B cell (primary cell): ENCODE measurements around the gene C5orf34. TPM values are rescaled to one million over a fixed set of nuclear protein-coding genes. Genes with fewer than 3 reads are reported as not detected.
A peak's percentile ranks its signal among the peaks of the same experiment; 100 is the strongest.
"Not testable (repeated sequence)": the region's sequence is repeated elsewhere in the genome, so short reads cannot be mapped to it uniquely, and the experiment has no call there.

ENCODE experiments used
- ATAC-seq: fragments of 200-7000 bp; cut with Tn5 transposase; one replicate; pipeline ENCODE4 v1.10.0; 2021; ENCODE audit warnings: low read depth, mild to moderate bottlenecking, moderate number of reproducible peaks, moderate library complexity
- CTCF ChIA-PET: fragments of 350-600 bp; sonication (Branson Sonifier 250); formaldehyde crosslinking; loops from one replicate; lab custom pipeline; 2021; ENCODE audit warnings: antibody characterized with exemption, inconsistent platforms; lab: Charles Lee
- POLR2A ChIA-PET: fragments of 350-600 bp; sonication (Branson Sonifier 250); formaldehyde crosslinking; loops from one replicate; lab custom pipeline; 2021; ENCODE audit warnings: antibody characterized with exemption; lab: Charles Lee
- DNase-seq: peaks from one replicate; pipeline ENCODE4 v3.0.0; 2013
- H2AFZ ChIP-seq: 2 replicates; pipeline ENCODE4 v1.6.1; 2012; ENCODE audit warnings: mild to moderate bottlenecking, low read depth, low read length; ENCODE audit not compliant: insufficient read depth, poor library complexity, severe bottlenecking
- H3K27ac ChIP-seq, 2 donors: 1 replicate in 1 of 2; 2 replicates in 1 of 2; pipeline ENCODE4 v1.5.1; 2012 to 2013; ENCODE audit warnings: low read length in 2 of 2, mild to moderate bottlenecking in 2 of 2, moderate library complexity in 1 of 2
- H3K27me3 ChIP-seq, 4 experiments: fragments of 200-600 bp in 1 of 4; sonication (generic) in 1 of 4; replicated peaks in 1 of 4; 1 replicate in 2 of 4; 2 replicates in 2 of 4; pipeline versions ENCODE4 v1.6.1 to v1.7.0; 2013 to 2016; ENCODE audit warnings: low read length in 3 of 4, mild to moderate bottlenecking in 2 of 4, mixed read lengths in 1 of 4, moderate library complexity in 1 of 4; ENCODE audit not compliant: insufficient read depth in 4 of 4, control insufficient read depth in 3 of 4; ENCODE audit errors: control extremely low read depth in 1 of 4
- H3K36me3 ChIP-seq, 2 experiments: replicated peaks in 1 of 2; 1 replicate in 1 of 2; 2 replicates in 1 of 2; pipeline versions ENCODE4 v1.6.1 to v1.7.1; 2013; ENCODE audit warnings: low read length in 1 of 2; ENCODE audit not compliant: insufficient read depth in 2 of 2, control insufficient read depth in 1 of 2; ENCODE audit errors: control extremely low read depth in 1 of 2, extremely low read depth in 1 of 2
- H3K4me1 ChIP-seq, 2 donors: fragments of 200-600 bp in 1 of 2; sonication (generic) in 1 of 2; 1 replicate in 1 of 2; 2 replicates in 1 of 2; pipeline versions ENCODE4 v1.5.1 to v1.6.1; 2013 to 2017; ENCODE audit warnings: low read length in 2 of 2; ENCODE audit not compliant: control insufficient read depth in 2 of 2, insufficient read depth in 2 of 2
- H3K4me2 ChIP-seq: replicated peaks from 2 replicates; pipeline ENCODE3; 2012; ENCODE audit warnings: mild to moderate bottlenecking, low read depth, low read length; ENCODE audit not compliant: poor library complexity, severe bottlenecking
- H3K4me3 ChIP-seq, 5 experiments: fragments of 200-600 bp in 1 of 5; sonication (generic) in 1 of 5; 1 replicate in 3 of 5; 2 replicates in 2 of 5; pipeline versions ENCODE4 v1.5.1 to v1.7.0; 2011 to 2016; ENCODE audit warnings: low read length in 4 of 5, mild to moderate bottlenecking in 4 of 5, low read depth in 2 of 5, control low read depth in 1 of 5, moderate library complexity in 1 of 5; ENCODE audit not compliant: insufficient read depth in 1 of 5; ENCODE audit errors: control extremely low read depth in 1 of 5, extremely low read depth in 1 of 5
- H3K79me2 ChIP-seq: fragments of 200-600 bp; sonication (generic); one replicate; pipeline ENCODE4 v1.6.0; 2016; ENCODE audit warnings: low read length; ENCODE audit not compliant: control insufficient read depth, insufficient read depth
- H3K9ac ChIP-seq: fragments of 200-600 bp; sonication (generic); 2 replicates; pipeline ENCODE4 v1.6.1; 2017; ENCODE audit warnings: mild to moderate bottlenecking, low read length, moderate library complexity
- H3K9me3 ChIP-seq, 3 donors: one replicate each; pipeline versions ENCODE4 v1.6.1 to v1.7.1; 2013; ENCODE audit warnings: low read length in 2 of 3; ENCODE audit not compliant: control insufficient read depth in 2 of 3, insufficient read depth in 1 of 3; ENCODE audit errors: control extremely low read depth in 1 of 3
- H4K20me1 ChIP-seq: 2 replicates; pipeline ENCODE4 v1.6.0; 2012; ENCODE audit warnings: mild to moderate bottlenecking, low read length; ENCODE audit not compliant: insufficient read depth, control insufficient read depth, poor library complexity, severe bottlenecking
- H3K27ac Mint-ChIP-seq: one replicate; pipeline ENCODE4 v1.8.0; 2021; ENCODE audit warnings: mixed read lengths
- H3K27me3 Mint-ChIP-seq: one replicate; pipeline ENCODE4 v1.8.0; 2021; ENCODE audit warnings: mixed read lengths
- H3K4me1 Mint-ChIP-seq: one replicate; pipeline ENCODE4 v1.8.0; 2021; ENCODE audit warnings: mixed read lengths
- H3K4me3 Mint-ChIP-seq: one replicate; pipeline ENCODE4 v1.8.0; 2021; ENCODE audit warnings: mixed read lengths
- H3K9me3 Mint-ChIP-seq: one replicate; pipeline ENCODE4 v1.8.0; 2022; ENCODE audit warnings: mixed read lengths; ENCODE audit not compliant: insufficient read depth
- CTCF ChIP-seq: fragments of 200-600 bp; IDR thresholded peaks from one replicate; pipeline ENCODE4 v1.8.0; 2022; ENCODE audit warnings: antibody characterized with exemption, mild to moderate bottlenecking
- EZH2 ChIP-seq: IDR thresholded peaks from 2 replicates; pipeline ENCODE4 v1.6.1; 2012; ENCODE audit warnings: borderline replicate concordance, low read depth, mild to moderate bottlenecking, moderate library complexity, low read length; ENCODE audit not compliant: insufficient read depth, poor library complexity, severe bottlenecking
- WGBS: methylation state at CpG from one replicate; pipeline ENCODE4 v1.1.5; 2013; ENCODE audit warnings: missing lambda C conversion rate; ENCODE audit not compliant: insufficient coverage; 5-methylcytosine and 5-hydroxymethylcytosine counted together
- intact Hi-C: fragments of 100-400 bp; cut with micrococcal nuclease; formaldehyde crosslinking; loops from one replicate; pipeline ENCODE4 v1.10.0; 2022
- polyA plus RNA-seq: library from polyadenylated mRNA; depleted of rRNA; stranded (reverse); fragments of >200 nt; gene quantifications from 2 replicates; pipeline ENCODE4 v1.2.3, GENCODE V29; 2012
- total RNA-seq, 2 donors: library from RNA; stranded (reverse); fragments of 120-200 nt in 1 of 2; gene quantifications; 1 replicate in 1 of 2; 2 replicates in 1 of 2; pipeline versions ENCODE4 v1.2.3 to v1.2.4, GENCODE V29; 2013 to 2022

The C5orf34 gene
- total and polyA plus RNA-seq, 2 donors (not counting 1 experiment from before 2014, with no cell fraction given) = 2.6 to 5.5 TPM

GRCh38 chr5:43551731-43552130, 36.8 kb upstream of the C5orf34 start:
- intact Hi-C loops = loop anchor here (10.0 kb wide), 1 partner anchor 1627 kb away; the partner anchor contains the start of gene FBXO4
- no peak overlapping the region for H2AFZ ChIP-seq
- H3K9ac ChIP-seq = no peak overlapping the region
- no peak overlapping the region for H3K4me2 ChIP-seq
- Mint-ChIP-seq H3K27ac (no peak overlapping the region), H3K4me3 (no peak overlapping the region), H3K27me3 (no peaks in the 10 kb centered on the region), H3K4me1 (peaks cover 20% of the 10 kb centered on the region), H3K9me3 (no peaks in the 10 kb centered on the region)
- no peaks in the 10 kb centered on the region for H3K9me3 ChIP-seq
- ChIA-PET POLR2A (no interaction called here), CTCF (interaction anchor here (0.7 kb wide), 1 partner anchor 67 kb away, joined by 3 read pairs; no protein-coding TSS in a partner anchor)
- DNase-seq = no peak
- ATAC-seq = no peak
- H3K36me3 ChIP-seq = peaks cover 2 to 60% of the 10 kb centered on the region in 2 experiments
- no CpG with 5 or more reads among the region's 2 CpGs for WGBS
- no peak for TF ChIP-seq CTCF
- no peak for TF ChIP-seq EZH2
- peaks cover 39% of the 10 kb centered on the region for H4K20me1 ChIP-seq
- H3K79me2 ChIP-seq = peaks cover 76% of the 10 kb centered on the region
- H3K4me1 ChIP-seq = peaks cover 8 to 27% of the 10 kb centered on the region in 2 donors
- H3K27me3 ChIP-seq = no peaks in the 10 kb centered on the region
- H3K4me3 ChIP-seq = no peak overlapping the region
- no peak overlapping the region for H3K27ac ChIP-seq

GRCh38 chr5:43549272-43549671, 34.3 kb upstream of the C5orf34 start:
- ATAC-seq, H3K4me3 Mint-ChIP-seq, H3K4me1 Mint-ChIP-seq, H3K27me3 ChIP-seq, H3K9me3 Mint-ChIP-seq, H3K4me1 ChIP-seq, H3K27ac ChIP-seq, H3K9me3 ChIP-seq, H3K4me2 ChIP-seq, CTCF ChIA-PET, H2AFZ ChIP-seq, H3K27me3 Mint-ChIP-seq, intact Hi-C loops, H3K9ac ChIP-seq, DNase-seq, H3K4me3 ChIP-seq: not testable (repeated sequence)
- peaks cover 67% of the 10 kb centered on the region for H3K79me2 ChIP-seq
- POLR2A ChIA-PET = interaction anchor here (0.7 kb wide), 1 partner anchor 152 kb away, joined by 4 read pairs; no protein-coding TSS in a partner anchor
- H3K27ac Mint-ChIP-seq = peak overlapping the region; percentile 21
- peaks cover 2 to 77% of the 10 kb centered on the region in 2 experiments for H3K36me3 ChIP-seq
- peaks cover 45% of the 10 kb centered on the region for H4K20me1 ChIP-seq
- WGBS = 93% methylated on average over 7 of the region's 8 CpGs
